Activated CD4-positive, alpha-beta T cell treated with anti-CD3 and anti-CD28 coated beads, Interleukin-2, amount 10 ng/mL, durations not matched to agents 7 days and 5 days (primary cell): ENCODE measurements around the gene HIVEP3. TPM values are rescaled to one million over a fixed set of nuclear protein-coding genes. Genes with fewer than 3 reads are reported as not detected.
"Not testable (repeated sequence)": the region's sequence is repeated elsewhere in the genome, so short reads cannot be mapped to it uniquely, and the experiment has no call there.

Source experiments
- CTCF ChIA-PET: fragments of 350-600 bp; sonication (Branson Sonifier 250); formaldehyde crosslinking; loops from one replicate; lab custom pipeline; 2021; ENCODE audit warnings: antibody characterized with exemption; lab: Charles Lee
- POLR2A ChIA-PET: fragments of 350-600 bp; sonication (Branson Sonifier 250); formaldehyde crosslinking; loops from one replicate; lab custom pipeline; 2021; ENCODE audit warnings: antibody characterized with exemption; lab: Charles Lee
- DNase-seq: peaks from one replicate; pipeline ENCODE4 v3.0.0-alpha.2; 2020
- H3K27ac Mint-ChIP-seq: one replicate; pipeline ENCODE4 v1.8.0; 2021; ENCODE audit warnings: mild to moderate bottlenecking, moderate library complexity, mixed read lengths
- H3K27me3 Mint-ChIP-seq: one replicate; pipeline ENCODE4 v1.8.0; 2021; ENCODE audit warnings: mixed read lengths
- H3K36me3 Mint-ChIP-seq: one replicate; pipeline ENCODE4 v1.8.0; 2021; ENCODE audit warnings: low read depth, mixed read lengths
- H3K4me1 Mint-ChIP-seq: one replicate; pipeline ENCODE4 v1.8.0; 2021; ENCODE audit warnings: mixed read lengths
- H3K4me3 Mint-ChIP-seq: one replicate; pipeline ENCODE4 v1.8.0; 2021; ENCODE audit warnings: mild to moderate bottlenecking, moderate library complexity, mixed read lengths
- H3K9me3 Mint-ChIP-seq: one replicate; pipeline ENCODE4 v1.8.0; 2021; ENCODE audit warnings: mixed read lengths
- total RNA-seq, 2 experiments: library from RNA; stranded (reverse); gene quantifications; one replicate each; pipeline ENCODE4 v1.2.3, GENCODE V29; 2021

The HIVEP3 gene
- total RNA-seq, 2 experiments from 2014 or later, result 18.4 to 21.5 TPM

GRCh38 chr1:41572224-41572623 is 346.5 kb downstream of the HIVEP3 start:
- Mint-ChIP-seq H3K4me1 (peaks cover 34% of the 10 kb centered on the region), H3K27ac (no peak overlapping the region), H3K4me3 (no peak overlapping the region), H3K27me3 (no peaks in the 10 kb centered on the region), H3K9me3 (no peaks in the 10 kb centered on the region), H3K36me3 (peaks cover 2% of the 10 kb centered on the region)
- no peak for DNase-seq
- POLR2A ChIA-PET, result no interaction called here
- CTCF ChIA-PET, result interaction anchor here (0.7 kb wide), 1 partner anchor 21 kb away, joined by 3 read pairs; no protein-coding TSS in a partner anchor

DNA sequence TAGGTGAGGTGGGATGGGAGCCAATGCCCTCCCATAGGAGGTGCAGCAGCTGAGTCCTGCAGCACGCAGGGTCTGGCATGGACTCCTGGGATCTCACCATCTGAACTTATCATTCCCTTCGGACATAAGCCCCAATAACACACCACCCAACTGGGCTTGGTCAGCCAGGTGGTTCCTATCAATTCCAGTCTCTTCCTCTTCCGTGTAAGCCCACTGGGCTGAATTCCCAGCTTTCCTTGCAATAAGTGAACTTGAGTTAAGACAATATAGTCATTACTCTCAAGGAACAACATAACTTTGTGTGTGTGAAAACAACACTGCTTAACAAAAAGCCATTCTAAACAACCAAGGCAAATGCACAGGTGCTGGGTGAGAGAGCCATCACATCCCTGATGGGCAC is 347.7 kb downstream of the HIVEP3 start:
- Mint-ChIP-seq H3K9me3 (no peaks in the 10 kb centered on the region), H3K27me3 (no peaks in the 10 kb centered on the region), H3K27ac (no peak overlapping the region), H3K36me3 (peaks cover 2% of the 10 kb centered on the region), H3K4me1 (peaks cover 30% of the 10 kb centered on the region), H3K4me3 (no peak overlapping the region)
- no peak for DNase-seq
- ChIA-PET POLR2A (no interaction called here), CTCF (no interaction called here)

GRCh38 chr1:41568204-41568603 is 350.5 kb downstream of the HIVEP3 start:
- Mint-ChIP-seq H3K36me3 (peaks cover 4% of the 10 kb centered on the region), H3K9me3 (no peaks in the 10 kb centered on the region), H3K4me3 (no peak overlapping the region), H3K27me3 (no peaks in the 10 kb centered on the region), H3K27ac (no peak overlapping the region), H3K4me1 (peaks cover 11% of the 10 kb centered on the region)
- no peak for DNase-seq
- ChIA-PET POLR2A (no interaction called here), CTCF (no interaction called here)

GRCh38 chr1:41566969-41567368 is 351.8 kb downstream of the HIVEP3 start:
- ChIA-PET CTCF (no interaction called here), POLR2A (no interaction called here)
- Mint-ChIP-seq H3K36me3 (peaks cover 4% of the 10 kb centered on the region), H3K4me3 (no peak overlapping the region), H3K4me1 (peaks cover 11% of the 10 kb centered on the region), H3K27ac (no peak overlapping the region), H3K9me3 (no peaks in the 10 kb centered on the region), H3K27me3 (no peaks in the 10 kb centered on the region)
- DNase-seq, result no peak

- Mint-ChIP-seq H3K27me3 (no peaks in the 10 kb centered on the region), H3K4me3 (no peak overlapping the region), H3K9me3 (no peaks in the 10 kb centered on the region), H3K4me1 (peaks cover 11% of the 10 kb centered on the region), H3K36me3 (peaks cover 3% of the 10 kb centered on the region), H3K27ac (no peak overlapping the region)
- CTCF ChIA-PET, result no interaction called here
- DNase-seq, result no peak
- POLR2A ChIA-PET, result no interaction called here
Measured at GRCh38 chr1:41566274-41566885, 352.3 kb downstream of the HIVEP3 start.

DNA sequence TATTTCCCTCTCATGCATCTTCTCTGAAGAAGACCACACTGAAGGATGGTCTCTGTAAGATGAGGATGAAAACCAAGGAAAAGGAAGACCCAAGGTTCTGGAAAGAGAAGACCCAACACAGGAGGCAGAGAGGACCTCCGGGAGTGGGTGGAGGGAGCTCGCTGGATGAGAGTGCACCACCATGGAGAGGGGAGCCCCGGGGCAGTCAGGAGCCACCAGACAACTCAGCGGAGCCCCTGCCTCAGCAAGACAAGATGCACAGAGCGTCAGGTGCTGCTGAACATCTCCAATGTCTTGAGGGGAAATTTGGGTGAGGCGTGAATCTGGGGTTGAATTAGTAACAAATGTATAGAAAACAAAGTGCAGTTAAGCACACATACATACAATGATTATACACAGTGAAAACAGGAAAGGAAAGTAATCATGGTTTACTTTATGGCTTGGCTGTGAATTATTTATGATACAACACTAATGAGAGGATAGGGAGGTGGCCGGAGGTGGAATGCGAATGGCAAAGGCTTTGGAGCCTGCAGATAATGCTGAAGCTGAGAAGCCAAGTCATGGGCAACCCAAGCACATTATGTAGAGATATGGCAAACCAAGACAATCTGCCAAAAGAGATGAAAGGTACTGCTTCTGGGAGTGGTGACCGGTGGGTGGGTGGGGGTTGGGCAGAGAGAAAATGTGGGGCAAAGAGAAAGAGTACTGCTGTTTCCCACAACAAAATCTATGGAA is 353.8 kb downstream of the HIVEP3 start:
- H3K4me3 Mint-ChIP-seq, result no peak overlapping the region
- ChIA-PET CTCF (interaction anchor here (1.0 kb wide), 2 partner anchors 9 to 10 kb away, joined by 3 to 4 read pairs; no protein-coding TSS in a partner anchor), POLR2A (no interaction called here)
- H3K4me1 Mint-ChIP-seq, result peaks cover 9% of the 10 kb centered on the region
- peaks cover 4% of the 10 kb centered on the region for H3K36me3 Mint-ChIP-seq
- H3K27me3 Mint-ChIP-seq, result no peaks in the 10 kb centered on the region
- no peak overlapping the region for H3K27ac Mint-ChIP-seq
- no peaks in the 10 kb centered on the region for H3K9me3 Mint-ChIP-seq
- no peak for DNase-seq

DNA sequence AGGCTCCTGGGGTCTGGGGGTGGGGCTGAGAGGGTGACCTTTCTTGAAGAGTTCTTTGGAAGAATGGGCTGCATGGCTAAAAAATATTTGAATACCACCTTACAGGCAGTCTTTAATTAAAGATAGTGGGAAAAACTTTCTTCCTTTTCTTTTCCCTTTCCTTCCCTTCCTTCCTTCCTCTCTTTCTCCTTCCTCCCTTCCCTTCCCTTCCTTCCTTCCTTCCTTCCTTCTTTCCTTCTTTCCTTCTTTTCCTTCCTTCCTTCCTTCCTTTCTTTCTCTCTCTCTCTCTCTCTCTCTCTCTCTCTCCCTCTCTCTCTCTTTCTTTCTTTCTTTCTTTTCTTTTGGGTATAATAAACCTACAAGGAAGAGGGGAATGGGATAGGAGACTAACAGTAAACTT is 356.4 kb downstream of the HIVEP3 start:
- ChIA-PET CTCF (no interaction called here), POLR2A (no interaction called here)
- H3K27ac Mint-ChIP-seq, result no peak overlapping the region
- H3K4me3 Mint-ChIP-seq, result no peak overlapping the region
- H3K36me3 Mint-ChIP-seq, result peaks cover 16% of the 10 kb centered on the region
- H3K27me3 Mint-ChIP-seq, result no peaks in the 10 kb centered on the region
- no peaks in the 10 kb centered on the region for H3K4me1 Mint-ChIP-seq
- DNase-seq, result no peak
- H3K9me3 Mint-ChIP-seq, result no peaks in the 10 kb centered on the region

DNA sequence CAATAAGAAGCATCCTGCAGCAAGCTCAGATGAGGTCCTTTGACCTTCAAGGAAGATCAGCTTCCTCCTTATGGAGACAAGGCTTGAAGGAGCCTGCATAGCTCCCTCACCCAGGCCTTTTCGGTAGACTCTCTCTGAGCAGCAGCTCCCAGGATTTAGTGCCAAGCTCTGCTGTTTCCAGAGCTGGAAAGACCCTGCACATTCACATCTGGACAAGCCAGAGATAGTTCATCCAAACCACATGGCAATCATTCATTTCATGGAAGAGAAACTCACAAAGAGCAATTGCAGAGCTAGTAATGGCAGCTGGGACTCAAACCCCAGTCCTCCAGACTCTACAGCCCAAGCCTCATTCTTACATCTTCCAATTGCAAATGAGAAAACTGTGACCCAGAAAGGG is 357.8 kb downstream of the HIVEP3 start:
- peaks cover 6% of the 10 kb centered on the region for H3K9me3 Mint-ChIP-seq
- no peaks in the 10 kb centered on the region for H3K4me1 Mint-ChIP-seq
- ChIA-PET CTCF (interaction anchor here (0.8 to 1.2 kb wide), 4 partner anchors 9 to 322 kb away, joined by 3 to 7 read pairs (median 3); no protein-coding TSS in a partner anchor), POLR2A (no interaction called here)
- H3K27ac Mint-ChIP-seq, result no peak overlapping the region
- peaks cover 29% of the 10 kb centered on the region for H3K36me3 Mint-ChIP-seq
- DNase-seq, result no peak
- H3K27me3 Mint-ChIP-seq, result no peaks in the 10 kb centered on the region
- H3K4me3 Mint-ChIP-seq, result no peak overlapping the region

GRCh38 chr1:41560496-41560895 is 358.2 kb downstream of the HIVEP3 start:
- ChIA-PET POLR2A (no interaction called here), CTCF (interaction anchor here (0.8 to 1.2 kb wide), 4 partner anchors 9 to 322 kb away, joined by 3 to 7 read pairs (median 3); no protein-coding TSS in a partner anchor)
- DNase-seq, result no peak
- H3K4me3 Mint-ChIP-seq, result no peak overlapping the region
- no peaks in the 10 kb centered on the region for H3K4me1 Mint-ChIP-seq
- no peak overlapping the region for H3K27ac Mint-ChIP-seq
- H3K27me3 Mint-ChIP-seq, result no peaks in the 10 kb centered on the region
- peaks cover 9% of the 10 kb centered on the region for H3K9me3 Mint-ChIP-seq
- peaks cover 31% of the 10 kb centered on the region for H3K36me3 Mint-ChIP-seq

DNA sequence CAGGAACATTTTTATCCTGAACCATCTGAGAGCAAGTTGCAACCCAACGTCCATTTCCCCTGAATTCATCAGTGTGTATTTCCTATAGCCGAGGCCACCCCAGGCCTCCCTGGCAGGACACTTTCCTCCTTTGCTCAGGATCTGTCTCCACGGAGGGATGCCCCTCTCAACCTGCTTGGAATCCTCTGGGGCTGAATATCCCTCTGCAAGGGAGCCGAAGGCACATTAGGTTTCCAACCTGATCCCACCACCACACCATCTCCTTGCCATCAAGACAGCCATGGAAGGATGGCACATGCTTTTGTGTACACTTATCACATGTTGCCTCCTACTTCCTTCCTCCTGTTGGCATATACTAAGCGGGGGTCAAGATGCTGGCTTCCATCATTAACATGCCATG is 359.4 kb downstream of the HIVEP3 start:
- ChIA-PET CTCF (no interaction called here), POLR2A (no interaction called here)
- H3K27me3 Mint-ChIP-seq, result no peaks in the 10 kb centered on the region
- H3K9me3 Mint-ChIP-seq, result peaks cover 9% of the 10 kb centered on the region
- no peak overlapping the region for H3K27ac Mint-ChIP-seq
- no peaks in the 10 kb centered on the region for H3K4me1 Mint-ChIP-seq
- H3K4me3 Mint-ChIP-seq, result no peak overlapping the region
- no peak for DNase-seq
- H3K36me3 Mint-ChIP-seq, result peaks cover 30% of the 10 kb centered on the region

GRCh38 chr1:41558761-41559171 is 360.0 kb downstream of the HIVEP3 start:
- Mint-ChIP-seq H3K27me3 (no peaks in the 10 kb centered on the region), H3K27ac (no peak overlapping the region), H3K4me3 (no peak overlapping the region), H3K4me1 (no peaks in the 10 kb centered on the region), H3K36me3 (peaks cover 31% of the 10 kb centered on the region), H3K9me3 (peaks cover 12% of the 10 kb centered on the region)
- ChIA-PET POLR2A (no interaction called here), CTCF (interaction anchor here (1.6 kb wide), 1 partner anchor 15 kb away, joined by 4 read pairs; no protein-coding TSS in a partner anchor)
- DNase-seq, result no peak

DNA sequence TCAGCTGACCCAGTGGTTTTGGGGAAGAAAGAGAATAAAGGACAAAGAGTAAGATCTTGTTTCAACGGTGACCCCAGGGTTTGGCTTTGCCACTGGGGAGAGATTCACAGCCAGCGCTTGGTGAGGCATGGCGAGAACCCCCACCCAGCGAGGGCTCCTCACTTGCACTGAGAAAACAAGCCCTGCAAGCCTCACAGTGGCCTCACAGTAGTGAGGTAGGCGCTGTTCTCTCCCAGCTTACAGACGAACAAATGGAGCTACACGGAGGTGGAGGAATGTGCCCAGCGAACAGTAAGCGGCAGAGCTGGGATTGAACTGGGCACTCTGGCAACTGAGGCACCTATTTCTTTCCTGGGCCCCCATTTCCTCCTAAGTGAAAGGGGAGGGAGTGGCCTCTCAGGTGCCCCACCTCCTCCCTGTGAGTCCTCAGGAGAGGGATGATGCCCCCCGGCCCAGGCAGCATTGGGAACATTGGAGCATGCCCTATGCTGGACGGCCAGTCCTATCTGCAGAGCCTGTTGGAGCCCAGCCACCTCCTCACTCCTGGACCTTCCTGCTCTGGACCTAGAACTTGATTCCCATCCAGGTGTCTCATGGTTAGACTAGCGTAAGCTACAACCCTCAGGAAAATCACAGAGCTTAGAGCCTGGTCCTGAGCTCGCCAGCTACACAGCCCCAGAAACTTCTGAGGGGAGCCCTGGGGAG is 360.8 kb downstream of the HIVEP3 start:
- ChIA-PET POLR2A (no interaction called here), CTCF (interaction anchor here (1.6 kb wide), 1 partner anchor 16 kb away, joined by 4 read pairs; no protein-coding TSS in a partner anchor)
- H3K9me3 Mint-ChIP-seq, result peaks cover 12% of the 10 kb centered on the region
- no peak overlapping the region for H3K4me3 Mint-ChIP-seq
- no peak for DNase-seq
- no peaks in the 10 kb centered on the region for H3K27me3 Mint-ChIP-seq
- peaks cover 31% of the 10 kb centered on the region for H3K36me3 Mint-ChIP-seq
- H3K4me1 Mint-ChIP-seq, result no peaks in the 10 kb centered on the region
- no peak overlapping the region for H3K27ac Mint-ChIP-seq

DNA sequence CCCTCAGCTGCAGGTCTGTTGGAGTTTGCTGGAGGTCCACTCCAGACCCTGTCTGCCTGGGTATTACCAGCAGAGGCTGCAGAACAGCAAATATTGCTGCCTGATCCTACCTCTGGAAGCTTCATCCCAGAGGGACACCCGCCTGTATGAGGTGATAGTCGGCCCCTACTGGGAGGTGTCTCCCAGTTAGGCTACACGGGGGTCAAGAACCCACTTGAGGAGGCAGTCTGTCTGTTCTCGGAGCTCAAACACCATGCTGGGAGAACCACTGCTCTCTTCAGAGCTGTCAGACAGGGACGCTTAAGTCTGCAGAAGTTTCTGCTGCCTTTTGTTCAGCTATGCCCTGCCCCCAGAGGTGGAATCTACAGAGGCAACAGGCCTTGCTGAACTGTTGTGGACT is 364.0 kb downstream of the HIVEP3 start:
- POLR2A ChIA-PET, H3K4me1 Mint-ChIP-seq, DNase-seq, H3K4me3 Mint-ChIP-seq, H3K27ac Mint-ChIP-seq, H3K27me3 Mint-ChIP-seq: not testable (repeated sequence)
- H3K36me3 Mint-ChIP-seq, result peaks cover 32% of the 10 kb centered on the region
- peaks cover 29% of the 10 kb centered on the region for H3K9me3 Mint-ChIP-seq
- CTCF ChIA-PET, result interaction anchor here (0.8 kb wide), 1 partner anchor 10 kb away, joined by 3 read pairs; no protein-coding TSS in a partner anchor
